NCI-H2196 (cell line): ENCODE data around the gene LONRF2.

Experiments used
- DNase-seq: peaks from one replicate; lab custom pipeline; 2025; ENCODE audit not compliant: unreplicated experiment; lab: John Stamatoyannopoulos, UW

Gene LONRF2

GRCh38 chr2:100237770-100238169, 84.5 kb downstream of the LONRF2 start:
- DNase-seq: no peak

- DNase-seq: no peak
Measured at GRCh38 chr2:100237163-100237562, 85.1 kb downstream of the LONRF2 start.

GRCh38 chr2:100236166-100236565, 86.1 kb downstream of the LONRF2 start:
- DNase-seq: no peak

GRCh38 chr2:100235581-100235980, 86.7 kb downstream of the LONRF2 start:
- no peak for DNase-seq

- DNase-seq: no peak
Measured at GRCh38 chr2:100235098-100235497, 87.2 kb downstream of the LONRF2 start.

GRCh38 chr2:100234141-100234540, 88.2 kb downstream of the LONRF2 start:
- DNase-seq: no peak

GRCh38 chr2:100233061-100233460, 89.2 kb downstream of the LONRF2 start:
- DNase-seq: no peak

- DNase-seq: no peak
Measured at GRCh38 chr2:100230754-100231153, 91.5 kb downstream of the LONRF2 start.

- DNase-seq: no peak
Measured at GRCh38 chr2:100228967-100229366, 93.3 kb downstream of the LONRF2 start.

- no peak for DNase-seq
Measured at GRCh38 chr2:100228415-100228814, 93.9 kb downstream of the LONRF2 start.

- no peak for DNase-seq
Measured at GRCh38 chr2:100224988-100225710, 97.2 kb downstream of the LONRF2 start.

- no peak for DNase-seq
Measured at GRCh38 chr2:100223502-100223901, 98.8 kb downstream of the LONRF2 start.
